HL-60 (cell line): ENCODE measurements around the gene PLXNA2.

Source experiments
- DNase-seq, 2 experiments: peaks; one replicate each; pipeline ENCODE4 v3.0.0-alpha.2; 2010 to 2020; ENCODE audit warnings: low read depth in 1 of 2, low spot score in 1 of 2
- H3K27ac ChIP-seq: fragments of 250-450 bp; sonication (Bioruptor Pico); replicated peaks from 2 replicates; pipeline ENCODE4 v1.5.1; 2020; ENCODE audit warnings: mild to moderate bottlenecking, moderate library complexity
- H3K27me3 ChIP-seq: fragments of 250-450 bp; sonication (Bioruptor Pico); 2 replicates; pipeline ENCODE4 v1.5.1; 2021; ENCODE audit warnings: mild to moderate bottlenecking, moderate library complexity; ENCODE audit not compliant: insufficient read depth, poor library complexity, severe bottlenecking
- H3K4me3 ChIP-seq: replicated peaks from 2 replicates; pipeline ENCODE4 v1.5.1; 2011; ENCODE audit warnings: mild to moderate bottlenecking, control low read depth, low read length; ENCODE audit not compliant: insufficient read depth
- GABPA ChIP-seq: IDR thresholded peaks from 2 replicates; pipeline ENCODE4 v1.6.1; 2012; ENCODE audit warnings: low read depth
- POLR2AphosphoS5 ChIP-seq: IDR thresholded peaks from 2 replicates; pipeline ENCODE4 v1.6.1; 2012; ENCODE audit warnings: low read depth
- SPI1 ChIP-seq: IDR thresholded peaks from 2 replicates; pipeline ENCODE4 v1.6.1; 2012; ENCODE audit warnings: low read depth, mild to moderate bottlenecking, borderline replicate concordance
- TF ChIP-seq, protein P1 (sequence below): IDR thresholded peaks from one replicate; pipeline ENCODE4 v1.5.1; 2011; ENCODE audit warnings: low read length, control low read depth, inconsistent platforms; ENCODE audit not compliant: insufficient read depth
- TF ChIP-seq, protein P2 (sequence below): IDR thresholded peaks from 2 replicates; pipeline ENCODE4 v1.6.1; 2012; ENCODE audit warnings: low read depth; ENCODE audit not compliant: insufficient replicate concordance

PLXNA2 gene

GRCh38 chr1:208185801-208186231 lies 58.4 kb downstream of the PLXNA2 start:
- Histone ChIP-seq H3K27ac (no peak overlapping the region), H3K27me3 (peaks cover 7% of the 10 kb centered on the region), H3K4me3 (no peak overlapping the region)
- no peak for TF ChIP-seq SPI1
- TF ChIP-seq GABPA, result no peak
- TF ChIP-seq, protein P1, sequence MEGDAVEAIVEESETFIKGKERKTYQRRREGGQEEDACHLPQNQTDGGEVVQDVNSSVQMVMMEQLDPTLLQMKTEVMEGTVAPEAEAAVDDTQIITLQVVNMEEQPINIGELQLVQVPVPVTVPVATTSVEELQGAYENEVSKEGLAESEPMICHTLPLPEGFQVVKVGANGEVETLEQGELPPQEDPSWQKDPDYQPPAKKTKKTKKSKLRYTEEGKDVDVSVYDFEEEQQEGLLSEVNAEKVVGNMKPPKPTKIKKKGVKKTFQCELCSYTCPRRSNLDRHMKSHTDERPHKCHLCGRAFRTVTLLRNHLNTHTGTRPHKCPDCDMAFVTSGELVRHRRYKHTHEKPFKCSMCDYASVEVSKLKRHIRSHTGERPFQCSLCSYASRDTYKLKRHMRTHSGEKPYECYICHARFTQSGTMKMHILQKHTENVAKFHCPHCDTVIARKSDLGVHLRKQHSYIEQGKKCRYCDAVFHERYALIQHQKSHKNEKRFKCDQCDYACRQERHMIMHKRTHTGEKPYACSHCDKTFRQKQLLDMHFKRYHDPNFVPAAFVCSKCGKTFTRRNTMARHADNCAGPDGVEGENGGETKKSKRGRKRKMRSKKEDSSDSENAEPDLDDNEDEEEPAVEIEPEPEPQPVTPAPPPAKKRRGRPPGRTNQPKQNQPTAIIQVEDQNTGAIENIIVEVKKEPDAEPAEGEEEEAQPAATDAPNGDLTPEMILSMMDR, result no peak
- TF ChIP-seq, protein P2, sequence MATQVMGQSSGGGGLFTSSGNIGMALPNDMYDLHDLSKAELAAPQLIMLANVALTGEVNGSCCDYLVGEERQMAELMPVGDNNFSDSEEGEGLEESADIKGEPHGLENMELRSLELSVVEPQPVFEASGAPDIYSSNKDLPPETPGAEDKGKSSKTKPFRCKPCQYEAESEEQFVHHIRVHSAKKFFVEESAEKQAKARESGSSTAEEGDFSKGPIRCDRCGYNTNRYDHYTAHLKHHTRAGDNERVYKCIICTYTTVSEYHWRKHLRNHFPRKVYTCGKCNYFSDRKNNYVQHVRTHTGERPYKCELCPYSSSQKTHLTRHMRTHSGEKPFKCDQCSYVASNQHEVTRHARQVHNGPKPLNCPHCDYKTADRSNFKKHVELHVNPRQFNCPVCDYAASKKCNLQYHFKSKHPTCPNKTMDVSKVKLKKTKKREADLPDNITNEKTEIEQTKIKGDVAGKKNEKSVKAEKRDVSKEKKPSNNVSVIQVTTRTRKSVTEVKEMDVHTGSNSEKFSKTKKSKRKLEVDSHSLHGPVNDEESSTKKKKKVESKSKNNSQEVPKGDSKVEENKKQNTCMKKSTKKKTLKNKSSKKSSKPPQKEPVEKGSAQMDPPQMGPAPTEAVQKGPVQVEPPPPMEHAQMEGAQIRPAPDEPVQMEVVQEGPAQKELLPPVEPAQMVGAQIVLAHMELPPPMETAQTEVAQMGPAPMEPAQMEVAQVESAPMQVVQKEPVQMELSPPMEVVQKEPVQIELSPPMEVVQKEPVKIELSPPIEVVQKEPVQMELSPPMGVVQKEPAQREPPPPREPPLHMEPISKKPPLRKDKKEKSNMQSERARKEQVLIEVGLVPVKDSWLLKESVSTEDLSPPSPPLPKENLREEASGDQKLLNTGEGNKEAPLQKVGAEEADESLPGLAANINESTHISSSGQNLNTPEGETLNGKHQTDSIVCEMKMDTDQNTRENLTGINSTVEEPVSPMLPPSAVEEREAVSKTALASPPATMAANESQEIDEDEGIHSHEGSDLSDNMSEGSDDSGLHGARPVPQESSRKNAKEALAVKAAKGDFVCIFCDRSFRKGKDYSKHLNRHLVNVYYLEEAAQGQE, result no peak
- no peak for TF ChIP-seq POLR2AphosphoS5
- DNase-seq, result no peak

DNA sequence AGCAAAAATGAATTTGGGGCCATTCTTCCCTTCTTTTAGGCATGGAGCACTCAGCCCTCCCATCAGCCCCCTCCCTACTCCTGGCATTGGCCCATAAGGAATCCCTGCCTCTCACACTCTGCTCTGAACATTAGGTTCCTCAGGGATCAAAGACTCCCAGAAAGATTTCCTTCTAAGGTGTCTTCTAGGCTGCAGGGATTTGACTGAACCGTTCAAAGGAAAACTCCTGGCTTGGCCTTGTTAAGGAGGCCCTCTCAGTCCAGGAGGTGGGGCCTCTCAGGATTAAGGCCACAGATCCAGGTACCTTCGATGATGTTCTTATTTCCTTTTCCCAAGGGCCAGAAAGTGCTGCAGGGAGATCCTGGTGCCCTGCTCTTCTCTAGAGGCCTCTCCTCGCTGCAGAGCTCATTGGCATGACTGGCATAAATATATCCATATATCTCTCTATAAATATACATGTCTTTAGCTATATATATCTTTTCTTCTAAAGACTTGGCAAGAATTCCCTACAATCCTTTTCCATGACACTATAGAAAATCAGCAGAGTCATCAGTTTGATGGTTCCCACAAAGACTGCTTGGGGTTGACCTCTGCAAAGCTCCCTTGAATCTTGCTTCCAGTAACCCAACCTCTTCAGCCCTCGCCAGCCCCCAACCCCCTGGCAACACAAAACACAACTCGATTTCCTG lies 59.1 kb downstream of the PLXNA2 start:
- H3K27ac ChIP-seq, result no peak overlapping the region
- TF ChIP-seq GABPA, result no peak
- TF ChIP-seq, protein P2, result no peak
- no peak for DNase-seq
- peaks cover 7% of the 10 kb centered on the region for H3K27me3 ChIP-seq
- H3K4me3 ChIP-seq, result no peak overlapping the region

DNA sequence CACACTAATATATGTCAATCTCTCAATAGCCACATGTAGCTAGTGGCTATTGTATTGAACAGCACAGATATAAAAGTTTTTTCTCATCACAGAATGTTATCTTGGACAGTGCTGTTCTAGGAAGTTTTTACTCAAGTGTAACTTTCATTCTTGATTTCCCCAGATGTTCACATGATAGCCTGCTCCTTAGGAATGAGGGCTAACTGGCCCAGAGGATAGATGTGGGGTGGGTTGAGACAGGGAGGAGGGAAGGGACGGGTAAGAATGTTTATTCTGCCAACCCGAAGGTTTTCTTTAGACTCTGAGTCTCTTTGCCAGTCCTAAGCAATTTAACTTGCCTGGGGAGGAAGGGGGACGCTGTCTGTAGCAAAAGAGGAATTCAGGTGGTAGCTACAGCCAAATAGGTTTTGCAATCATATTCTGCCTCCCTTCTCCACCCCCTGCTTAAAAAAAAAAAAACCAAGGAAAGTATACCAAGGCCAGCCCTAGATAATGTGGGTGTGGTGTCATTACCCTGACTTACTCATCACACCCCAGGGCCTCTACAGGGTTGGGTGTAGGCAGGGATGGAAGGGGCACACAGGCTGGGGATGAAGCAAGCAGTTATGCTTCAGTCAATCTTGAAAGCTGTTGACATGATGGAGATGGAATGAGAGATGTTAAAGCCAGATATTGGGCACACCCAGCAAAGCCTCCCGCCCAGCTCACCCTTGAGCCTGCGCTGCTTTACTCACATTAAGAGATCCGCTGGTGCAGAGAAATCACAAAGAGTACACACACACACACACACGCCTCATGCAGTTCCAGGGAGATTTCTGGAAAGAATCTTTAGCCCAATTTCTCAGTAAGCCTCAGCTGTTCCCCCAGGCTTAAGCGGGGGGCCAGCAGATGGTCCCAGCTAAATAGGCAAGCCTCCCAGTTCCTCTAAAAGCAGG lies 59.9 kb downstream of the PLXNA2 start:
- no peak for DNase-seq
- Histone ChIP-seq H3K27me3 (peaks cover 7% of the 10 kb centered on the region), H3K4me3 (no peak overlapping the region), H3K27ac (no peak overlapping the region)
- no peak for TF ChIP-seq POLR2AphosphoS5
- TF ChIP-seq GABPA, result no peak
- TF ChIP-seq SPI1, result no peak
- TF ChIP-seq, protein P1, result no peak
- TF ChIP-seq, protein P2, result no peak
